ENCODE results near the gene SLC27A5. TPM values are rescaled to one million over a fixed set of nuclear protein-coding genes. Genes with fewer than 3 reads are reported as not detected.

SLC27A5 gene
- total RNA-seq, 4 donors from 2014 or later, result 1.8 to 10.2 (median 6.7) TPM

DNA sequence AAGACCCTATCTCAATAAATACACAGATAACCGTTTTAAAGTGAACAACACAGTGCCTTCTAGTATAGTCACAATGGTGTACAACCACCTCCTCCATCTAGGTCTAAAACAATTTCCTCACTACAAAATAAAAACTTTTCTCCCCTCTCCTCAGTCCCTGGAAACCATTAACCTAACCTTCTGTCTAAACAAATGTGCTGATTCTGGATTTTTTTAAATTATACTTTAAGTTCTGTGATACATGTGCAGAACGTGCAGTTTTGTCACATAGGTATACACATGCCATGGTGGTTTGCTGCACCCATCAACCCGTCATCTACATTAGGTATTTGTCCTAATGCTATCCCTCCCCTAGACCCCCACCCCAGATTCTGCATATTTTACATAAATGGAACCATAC, 17.6 kb upstream of the SLC27A5 start:
- no peaks in the 10 kb centered on the region for H3K9me3 ChIP-seq
- H3K4me1 ChIP-seq, result no peaks in the 10 kb centered on the region
- H3K27ac ChIP-seq, result no peak overlapping the region
- H3K4me3 ChIP-seq, result no peak overlapping the region
- no peak for DNase-seq
- intact Hi-C loops (cut with DNase I; ENCODE audit: low total_unique reads), result no loop called here
- TF ChIP-seq POLR2A (IDR thresholded peaks at IDR 0.05), result no peak
- TF ChIP-seq, protein P1, sequence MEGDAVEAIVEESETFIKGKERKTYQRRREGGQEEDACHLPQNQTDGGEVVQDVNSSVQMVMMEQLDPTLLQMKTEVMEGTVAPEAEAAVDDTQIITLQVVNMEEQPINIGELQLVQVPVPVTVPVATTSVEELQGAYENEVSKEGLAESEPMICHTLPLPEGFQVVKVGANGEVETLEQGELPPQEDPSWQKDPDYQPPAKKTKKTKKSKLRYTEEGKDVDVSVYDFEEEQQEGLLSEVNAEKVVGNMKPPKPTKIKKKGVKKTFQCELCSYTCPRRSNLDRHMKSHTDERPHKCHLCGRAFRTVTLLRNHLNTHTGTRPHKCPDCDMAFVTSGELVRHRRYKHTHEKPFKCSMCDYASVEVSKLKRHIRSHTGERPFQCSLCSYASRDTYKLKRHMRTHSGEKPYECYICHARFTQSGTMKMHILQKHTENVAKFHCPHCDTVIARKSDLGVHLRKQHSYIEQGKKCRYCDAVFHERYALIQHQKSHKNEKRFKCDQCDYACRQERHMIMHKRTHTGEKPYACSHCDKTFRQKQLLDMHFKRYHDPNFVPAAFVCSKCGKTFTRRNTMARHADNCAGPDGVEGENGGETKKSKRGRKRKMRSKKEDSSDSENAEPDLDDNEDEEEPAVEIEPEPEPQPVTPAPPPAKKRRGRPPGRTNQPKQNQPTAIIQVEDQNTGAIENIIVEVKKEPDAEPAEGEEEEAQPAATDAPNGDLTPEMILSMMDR (IDR thresholded peaks at IDR 0.05), result no peak
- H3K27me3 ChIP-seq, result no peaks in the 10 kb centered on the region
- no peaks in the 10 kb centered on the region for H3K36me3 ChIP-seq

DNA sequence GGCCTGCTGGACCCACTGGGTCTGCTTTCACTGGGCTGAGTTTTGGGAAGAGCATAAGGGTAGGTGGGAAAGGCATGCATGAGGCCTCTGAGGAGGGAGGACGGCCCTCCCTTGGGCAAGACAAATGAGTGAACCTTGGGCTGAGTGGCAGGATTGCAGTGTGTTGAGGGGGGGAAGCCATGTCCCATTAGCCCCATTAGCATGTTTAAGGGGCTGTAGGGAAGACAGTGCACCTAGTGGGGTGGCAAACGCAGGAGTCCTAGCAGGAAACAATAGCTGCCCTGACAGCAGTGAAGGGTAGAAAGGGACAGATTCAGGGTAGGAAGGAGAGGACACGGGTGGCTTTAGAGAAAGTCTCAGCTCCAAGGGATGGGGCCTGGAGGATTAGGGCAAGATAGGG, 10.9 kb upstream of the SLC27A5 start:
- intact Hi-C loops (cut with DNase I; ENCODE audit: low total_unique reads), result no loop called here
- no peaks in the 10 kb centered on the region for H3K9me3 ChIP-seq
- no peak for DNase-seq
- peaks cover 0 to 12% of the 10 kb centered on the region in 2 donors for H3K4me1 ChIP-seq
- no peak overlapping the region for H3K4me3 ChIP-seq
- H3K27me3 ChIP-seq, result no peaks in the 10 kb centered on the region
- no peaks in the 10 kb centered on the region for H3K36me3 ChIP-seq
- H3K27ac ChIP-seq, result no peak overlapping the region
- TF ChIP-seq, protein P1 (IDR thresholded peaks at IDR 0.05), result no peak
- no peak for TF ChIP-seq POLR2A (IDR thresholded peaks at IDR 0.05)

DNA sequence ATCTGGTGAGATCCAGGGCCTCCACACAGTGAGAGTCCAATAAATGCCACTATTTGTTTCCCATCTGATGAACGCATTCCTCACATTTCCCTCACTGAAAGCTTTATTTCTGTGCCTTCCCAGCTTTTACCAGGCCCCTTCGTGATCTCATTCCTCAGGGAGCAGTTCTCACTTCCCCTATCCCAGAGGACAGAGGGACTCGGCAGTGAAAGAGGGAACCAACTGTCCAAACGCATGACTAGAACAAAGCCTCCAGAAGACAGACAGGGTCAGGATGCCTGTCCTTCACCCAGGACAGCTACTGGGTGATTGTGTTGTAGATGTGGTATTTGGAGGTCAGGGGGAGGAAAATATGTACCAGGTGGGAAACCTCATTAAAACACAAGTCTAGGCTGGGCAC, 9.9 kb upstream of the SLC27A5 start:
- DNase-seq, result no peak
- intact Hi-C loops (cut with DNase I; ENCODE audit: low total_unique reads), result no loop called here
- TF ChIP-seq POLR2A (IDR thresholded peaks at IDR 0.05), result no peak
- TF ChIP-seq, protein P1 (IDR thresholded peaks at IDR 0.05), result no peak
- no peaks in the 10 kb centered on the region for H3K9me3 ChIP-seq
- no peak overlapping the region for H3K27ac ChIP-seq
- no peak overlapping the region for H3K4me3 ChIP-seq
- no peaks in the 10 kb centered on the region for H3K36me3 ChIP-seq
- H3K4me1 ChIP-seq, result peaks cover 0 to 12% of the 10 kb centered on the region in 2 donors
- H3K27me3 ChIP-seq, result no peaks in the 10 kb centered on the region

DNA sequence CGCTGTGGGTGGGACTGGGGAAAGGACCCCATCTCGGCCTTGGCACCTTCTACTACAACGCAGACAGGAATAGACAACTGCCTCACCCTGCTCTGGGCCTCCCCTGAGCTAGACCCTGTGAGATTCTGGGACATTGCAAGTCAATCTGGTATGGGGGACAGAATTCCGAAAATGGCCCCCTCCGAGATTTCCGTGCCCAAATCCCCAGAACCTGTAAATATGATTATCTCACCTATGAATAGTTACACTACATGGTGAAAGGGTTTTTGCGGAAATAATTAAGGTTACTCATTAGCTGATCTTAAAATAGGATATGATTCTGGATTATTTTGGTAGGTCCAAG, 8.4 kb upstream of the SLC27A5 start:
- Histone ChIP-seq H3K27ac (peak overlapping the region; percentile 89 to 96), H3K27me3 (no peaks in the 10 kb centered on the region), H3K36me3 (no peaks in the 10 kb centered on the region), H3K4me1 (peaks cover 0 to 12% of the 10 kb centered on the region in 2 donors), H3K9me3 (no peaks in the 10 kb centered on the region), H3K4me3 (peak overlapping the region; percentile 88 to 89)
- intact Hi-C loops (cut with DNase I; ENCODE audit: low total_unique reads), result no loop called here
- no peak for DNase-seq
- TF ChIP-seq POLR2A (IDR thresholded peaks at IDR 0.05), result no peak
- TF ChIP-seq, protein P1 (IDR thresholded peaks at IDR 0.05), result no peak

DNA sequence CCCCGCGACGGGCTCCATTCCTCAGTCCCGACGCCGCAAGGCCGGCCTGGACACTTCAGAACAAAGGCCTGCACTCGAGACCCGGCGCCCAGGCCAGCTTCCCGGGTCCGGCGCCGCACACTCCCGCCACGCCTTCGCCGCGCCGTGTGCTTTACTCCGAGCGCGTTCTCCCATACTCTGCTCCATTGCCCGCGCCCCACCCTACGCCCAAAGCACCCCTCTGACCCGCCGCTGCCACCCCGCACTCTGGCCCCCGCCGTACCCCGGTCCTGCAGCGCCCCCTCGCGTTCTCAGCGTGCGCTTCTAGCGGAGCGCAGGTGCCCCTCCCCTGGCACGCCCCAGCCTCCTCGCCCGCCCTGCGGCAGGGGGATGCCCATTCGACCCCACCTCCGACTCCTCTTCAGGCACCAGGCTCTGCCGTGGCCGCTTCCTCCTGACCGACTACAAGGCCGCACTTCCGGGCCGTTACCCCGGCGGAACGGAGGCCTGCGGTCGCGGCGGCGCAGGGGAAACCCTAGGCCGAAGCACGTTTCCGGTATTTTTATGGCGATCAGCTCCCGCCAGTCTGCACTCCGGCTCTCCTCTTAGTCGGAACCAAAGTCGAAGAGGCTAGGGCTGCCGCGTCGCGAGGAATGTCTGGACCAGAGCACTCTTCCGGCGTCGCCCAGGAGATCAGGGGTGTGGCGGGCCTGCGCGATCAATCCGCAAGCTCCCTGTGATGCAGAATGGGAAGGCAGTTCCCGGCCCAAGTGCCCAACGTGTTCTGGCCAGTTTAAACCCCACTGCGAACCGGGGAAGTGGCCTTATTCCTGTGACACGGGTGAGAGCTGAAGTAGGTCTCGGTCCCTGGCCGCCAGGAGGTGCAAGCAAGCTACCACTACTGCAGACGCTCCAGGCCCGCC, 7.8 kb upstream of the SLC27A5 start, which contains the start of gene ZBTB45:
ZBTB45 (minus strand) TSS at position 456 of the 902 bp plus-strand sequence. CDS start 2,137 bp downstream, outside the sequence.
- H3K27ac ChIP-seq, result peak within 1 kb of the TSS; percentile 89 to 96
- intact Hi-C loops (cut with DNase I; ENCODE audit: low total_unique reads), result no loop called here
- H3K36me3 ChIP-seq, result no peaks in the 10 kb centered on the region
- peaks cover 0 to 12% of the 10 kb centered on the region in 2 donors for H3K4me1 ChIP-seq
- peak; percentile 25 to 67 for TF ChIP-seq POLR2A (IDR thresholded peaks at IDR 0.05)
- TF ChIP-seq, protein P1 (IDR thresholded peaks at IDR 0.05), result peak; percentile 57 to 90 (median 75)
- DNase-seq, result peak; percentile 93 to 94
- no peaks in the 10 kb centered on the region for H3K27me3 ChIP-seq
- no peaks in the 10 kb centered on the region for H3K9me3 ChIP-seq
- H3K4me3 ChIP-seq, result peak within 1 kb of the TSS; percentile 88 to 89

Measured in uterus (tissue), 4 donors.